ENCODE results near the gene RIPK4. TPM values are rescaled to one million over a fixed set of nuclear protein-coding genes. Genes with fewer than 3 reads are reported as not detected.

Gene RIPK4
- total and polyA plus RNA-seq, 2 donors (not counting 1 experiment from before 2014, with no cell fraction given): not detected

GRCh38 chr21:41805643-41806042, 38.8 kb upstream of the RIPK4 start:
- intact Hi-C loops (cut with micrococcal nuclease): no loop called here
- no peak overlapping the region for H3K4me3 ChIP-seq (ENCODE audit: control extremely low read depth in 1 of 5, extremely low read depth in 1 of 5, insufficient read depth in 1 of 5, low read depth in 2 of 5, low read length in 4 of 5)
- H3K9ac ChIP-seq (ENCODE audit: low read length): no peak overlapping the region
- Mint-ChIP-seq H3K27me3 (no peaks in the 10 kb centered on the region), H3K4me3 (no peak overlapping the region), H3K4me1 (no peaks in the 10 kb centered on the region), H3K27ac (no peak overlapping the region), H3K9me3 (ENCODE audit: insufficient read depth) (peaks cover 4% of the 10 kb centered on the region)
- POLR2A ChIA-PET: no interaction called here
- no peaks in the 10 kb centered on the region for H3K27me3 ChIP-seq (replicated peaks in 1 of 4; ENCODE audit: control extremely low read depth in 1 of 4, control insufficient read depth in 3 of 4, insufficient read depth in 4 of 4, low read length in 3 of 4)
- H3K79me2 ChIP-seq (ENCODE audit: control insufficient read depth, insufficient read depth, low read length): peaks cover 2% of the 10 kb centered on the region
- ATAC-seq (ENCODE audit: low read depth) (no peak), DNase-seq (no peak)
- no peaks in the 10 kb centered on the region for H3K9me3 ChIP-seq (ENCODE audit: control extremely low read depth in 1 of 3, control insufficient read depth in 2 of 3, insufficient read depth in 1 of 3, low read length in 2 of 3)
- TF ChIP-seq EZH2 (IDR thresholded peaks at IDR 0.05; ENCODE audit: borderline replicate concordance, insufficient read depth, low read depth, low read length, poor library complexity, severe bottlenecking) (no peak), CTCF (IDR thresholded peaks at IDR 0.05) (no peak)
- peaks cover 5% of the 10 kb centered on the region for H4K20me1 ChIP-seq (ENCODE audit: control insufficient read depth, insufficient read depth, low read length, poor library complexity, severe bottlenecking)
- CTCF ChIA-PET: no interaction called here
- no peaks in the 10 kb centered on the region for H3K4me1 ChIP-seq (ENCODE audit: control insufficient read depth in 2 of 2, insufficient read depth in 2 of 2, low read length in 2 of 2)
- no peak overlapping the region for H2AFZ ChIP-seq (ENCODE audit: insufficient read depth, low read depth, low read length, poor library complexity, severe bottlenecking)
- peaks cover 0 to 57% of the 10 kb centered on the region in 2 experiments for H3K36me3 ChIP-seq (replicated peaks in 1 of 2; ENCODE audit: control extremely low read depth in 1 of 2, control insufficient read depth in 1 of 2, extremely low read depth in 1 of 2, insufficient read depth in 2 of 2, low read length in 1 of 2)
- 98% methylated on average over 4 of the region's 4 CpGs for WGBS (ENCODE audit: insufficient coverage)
- no peak overlapping the region for H3K4me2 ChIP-seq (replicated peaks; ENCODE audit: low read depth, low read length, poor library complexity, severe bottlenecking)
- no peak overlapping the region for H3K27ac ChIP-seq (ENCODE audit: low read length in 2 of 2)

- Histone ChIP-seq H3K27me3 (replicated peaks in 1 of 4; ENCODE audit: control extremely low read depth in 1 of 4, control insufficient read depth in 3 of 4, insufficient read depth in 4 of 4, low read length in 3 of 4) (no peaks in the 10 kb centered on the region), H3K9ac (ENCODE audit: low read length) (no peak overlapping the region), H3K36me3 (replicated peaks in 1 of 2; ENCODE audit: control extremely low read depth in 1 of 2, control insufficient read depth in 1 of 2, extremely low read depth in 1 of 2, insufficient read depth in 2 of 2, low read length in 1 of 2) (peaks cover 0 to 56% of the 10 kb centered on the region in 2 experiments), H3K4me1 (ENCODE audit: control insufficient read depth in 2 of 2, insufficient read depth in 2 of 2, low read length in 2 of 2) (no peaks in the 10 kb centered on the region), H3K9me3 (ENCODE audit: control extremely low read depth in 1 of 3, control insufficient read depth in 2 of 3, insufficient read depth in 1 of 3, low read length in 2 of 3) (no peaks in the 10 kb centered on the region), H3K27ac (ENCODE audit: low read length in 2 of 2) (no peak overlapping the region), H3K4me2 (replicated peaks; ENCODE audit: low read depth, low read length, poor library complexity, severe bottlenecking) (no peak overlapping the region), H2AFZ (ENCODE audit: insufficient read depth, low read depth, low read length, poor library complexity, severe bottlenecking) (no peak overlapping the region), H4K20me1 (ENCODE audit: control insufficient read depth, insufficient read depth, low read length, poor library complexity, severe bottlenecking) (peaks cover 5% of the 10 kb centered on the region), H3K4me3 (ENCODE audit: control extremely low read depth in 1 of 5, extremely low read depth in 1 of 5, insufficient read depth in 1 of 5, low read depth in 2 of 5, low read length in 4 of 5) (no peak overlapping the region), H3K79me2 (ENCODE audit: control insufficient read depth, insufficient read depth, low read length) (peaks cover 2% of the 10 kb centered on the region)
- ATAC-seq (ENCODE audit: low read depth) (no peak), DNase-seq (no peak)
- Mint-ChIP-seq H3K4me3 (no peak overlapping the region), H3K9me3 (ENCODE audit: insufficient read depth) (peaks cover 4% of the 10 kb centered on the region), H3K27me3 (no peaks in the 10 kb centered on the region), H3K27ac (no peak overlapping the region), H3K4me1 (no peaks in the 10 kb centered on the region)
- ChIA-PET POLR2A (no interaction called here), CTCF (no interaction called here)
- TF ChIP-seq EZH2 (IDR thresholded peaks at IDR 0.05; ENCODE audit: borderline replicate concordance, insufficient read depth, low read depth, low read length, poor library complexity, severe bottlenecking): no peak
- TF ChIP-seq CTCF (IDR thresholded peaks at IDR 0.05): no peak
- intact Hi-C loops (cut with micrococcal nuclease): no loop called here
- WGBS (ENCODE audit: insufficient coverage): 95% methylated on average over 10 of the region's 10 CpGs
These were observed 38.2 kb upstream of the RIPK4 start for GRCh38 chr21:41805038-41805437.

All from B cell (primary cell).